ENCODE data around the gene UACA. TPM values are rescaled to one million over a fixed set of nuclear protein-coding genes. Genes with fewer than 3 reads are reported as not detected.

Gene UACA
- total RNA-seq, 1 experiment from 2014 or later, result 44.8 TPM

GRCh38 chr15:70647396-70647795, 116.0 kb downstream of the UACA start (continued):
- TF ChIP-seq ZNF423 (CRISPR knock-in tag; IDR thresholded peaks at IDR 0.05), result no peak
- no peak for TF ChIP-seq JUN (CRISPR knock-in tag; IDR thresholded peaks at IDR 0.05)
- no peak for TF ChIP-seq ZNF121 (CRISPR knock-in tag; IDR thresholded peaks at IDR 0.05)
- no peak for TF ChIP-seq HMGXB4 (CRISPR knock-in tag; IDR thresholded peaks at IDR 0.05)

GRCh38 chr15:70646169-70646568, 117.2 kb downstream of the UACA start:
- Mint-ChIP-seq H3K4me1 (no peaks in the 10 kb centered on the region), H3K4me3 (no peak overlapping the region), H3K36me3 (no peaks in the 10 kb centered on the region), H3K9me3 (no peaks in the 10 kb centered on the region), H3K27me3 (ENCODE audit: low read depth) (no peaks in the 10 kb centered on the region), H3K27ac (no peak overlapping the region)
- DNase-seq (ENCODE audit: low spot score), result no peak
- TF ChIP-seq SP1 (CRISPR knock-in tag; conservative IDR thresholded peaks at IDR 0.05) (no peak), TCF7 (CRISPR knock-in tag; IDR thresholded peaks at IDR 0.05; ENCODE audit: low read depth) (no peak), USF2 (CRISPR knock-in tag; IDR thresholded peaks at IDR 0.05) (no peak), ZNF423 (CRISPR knock-in tag; IDR thresholded peaks at IDR 0.05) (no peak), FOXP4 (CRISPR knock-in tag; IDR thresholded peaks at IDR 0.05) (no peak), ATF6 (CRISPR knock-in tag; IDR thresholded peaks at IDR 0.05) (no peak), NR3C1 (CRISPR knock-in tag; conservative IDR thresholded peaks at IDR 0.05; ENCODE audit: low read depth) (no peak), EMX1 (CRISPR knock-in tag; IDR thresholded peaks at IDR 0.05) (no peak), RELA (CRISPR knock-in tag; IDR thresholded peaks at IDR 0.05; ENCODE audit: borderline replicate concordance) (no peak)
- ChIA-PET CTCF (no interaction called here), POLR2A (no interaction called here)
- ATAC-seq, result no peak

- no peak for ATAC-seq
- ChIA-PET CTCF (no interaction called here), POLR2A (no interaction called here)
- Mint-ChIP-seq H3K36me3 (no peaks in the 10 kb centered on the region), H3K4me1 (peaks cover 8% of the 10 kb centered on the region), H3K4me3 (no peak overlapping the region), H3K27me3 (ENCODE audit: low read depth) (no peaks in the 10 kb centered on the region), H3K9me3 (no peaks in the 10 kb centered on the region), H3K27ac (no peak overlapping the region)
- TF ChIP-seq EMX1 (CRISPR knock-in tag; IDR thresholded peaks at IDR 0.05), result no peak
- TF ChIP-seq SMAD4 (CRISPR knock-in tag; IDR thresholded peaks at IDR 0.05), result no peak
- TF ChIP-seq ZNF512 (CRISPR knock-in tag; IDR thresholded peaks at IDR 0.05; ENCODE audit: borderline replicate concordance), result no peak
- DNase-seq (ENCODE audit: low spot score), result no peak
These were observed 119.6 kb downstream of the UACA start for GRCh38 chr15:70643783-70644125.
